HK-2 (cell line): ENCODE results near the gene UBE2O.

ENCODE experiments used
- DNase-seq: peaks from one replicate; pipeline ENCODE4 v3.0.0-alpha.2; 2018; ENCODE audit not compliant: unreplicated experiment

The UBE2O gene

DNA sequence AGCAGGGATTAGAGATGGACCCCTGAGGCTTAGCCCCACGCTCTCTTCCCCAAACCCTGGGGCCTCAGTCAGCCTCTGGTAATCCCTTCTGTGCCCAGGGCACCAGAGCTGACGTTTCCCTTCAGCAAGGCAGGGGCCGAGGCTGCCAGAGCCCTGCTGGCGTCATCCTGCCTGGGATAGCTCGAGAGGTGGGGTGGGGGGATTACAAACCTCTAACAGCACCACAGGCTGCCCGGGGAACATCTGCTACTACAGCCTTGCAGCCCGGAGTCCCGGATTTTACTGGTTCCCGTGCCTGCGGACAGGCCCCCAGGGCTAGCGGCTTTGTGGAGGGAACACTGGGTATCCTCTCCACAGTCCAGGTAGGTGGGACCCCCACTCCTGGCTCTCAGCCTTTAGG, 14.4 kb upstream of the UBE2O start, which contains the start of gene AANAT:
Gene AANAT, plus strand, starts transcription at position 238 of the 400 bp plus-strand sequence. CDS start 1,144 bp downstream, outside the sequence.
- DNase-seq = no peak

DNA sequence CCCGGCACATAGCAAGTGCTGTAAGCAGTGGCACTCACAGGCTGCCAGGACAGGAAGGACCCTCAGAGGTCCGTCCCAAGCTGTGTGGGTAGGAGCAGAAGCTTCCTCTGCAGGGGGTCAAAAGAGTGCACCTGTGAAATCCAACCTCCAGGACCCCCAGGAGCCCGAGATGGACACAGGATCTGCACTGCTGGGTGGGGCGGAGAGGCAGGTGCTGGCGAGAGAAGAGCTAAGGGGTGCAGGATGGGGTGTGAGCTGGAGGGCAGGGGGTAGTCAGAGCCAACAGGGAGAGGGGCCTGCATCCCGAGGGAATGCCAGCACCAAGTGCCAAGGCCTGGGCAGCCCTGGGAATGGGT, 13.8 kb upstream of the UBE2O start:
- no peak for DNase-seq

DNA sequence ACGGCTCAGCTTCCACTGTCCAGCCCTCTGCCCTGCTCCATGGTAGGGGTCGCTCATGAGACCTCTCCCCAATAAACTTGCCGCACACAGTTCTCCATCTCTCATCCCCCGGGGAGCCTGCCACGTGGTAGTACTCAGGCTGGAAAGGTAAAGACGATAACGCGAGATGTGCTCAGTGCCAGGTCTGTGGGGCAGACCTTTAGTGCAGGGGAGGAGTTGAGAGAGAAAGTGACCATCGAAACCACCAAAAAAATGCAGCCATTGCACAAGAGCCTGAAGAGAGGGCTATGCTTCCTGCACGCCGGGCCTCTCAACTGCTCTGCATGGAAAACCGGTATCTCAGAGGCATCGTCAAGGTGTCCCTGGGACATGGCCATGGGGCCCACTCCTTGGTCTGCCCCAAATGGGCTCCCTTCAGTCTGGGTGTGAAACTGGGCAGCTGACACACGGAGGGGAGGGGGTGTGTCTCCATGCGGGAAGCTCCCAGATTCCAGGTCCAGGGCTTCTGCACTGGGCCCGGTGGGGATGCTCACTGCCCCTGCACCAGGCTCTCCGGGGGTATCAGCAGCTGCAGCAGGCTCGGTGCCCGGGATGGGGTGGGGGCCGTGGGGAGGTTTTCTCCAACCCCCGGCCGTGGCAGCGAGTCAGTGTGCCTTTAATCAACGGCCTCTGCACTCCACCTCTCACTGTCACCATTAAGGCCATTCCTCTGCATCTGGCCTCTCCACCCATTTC, 9.8 kb upstream of the UBE2O start:
- no peak for DNase-seq

DNA sequence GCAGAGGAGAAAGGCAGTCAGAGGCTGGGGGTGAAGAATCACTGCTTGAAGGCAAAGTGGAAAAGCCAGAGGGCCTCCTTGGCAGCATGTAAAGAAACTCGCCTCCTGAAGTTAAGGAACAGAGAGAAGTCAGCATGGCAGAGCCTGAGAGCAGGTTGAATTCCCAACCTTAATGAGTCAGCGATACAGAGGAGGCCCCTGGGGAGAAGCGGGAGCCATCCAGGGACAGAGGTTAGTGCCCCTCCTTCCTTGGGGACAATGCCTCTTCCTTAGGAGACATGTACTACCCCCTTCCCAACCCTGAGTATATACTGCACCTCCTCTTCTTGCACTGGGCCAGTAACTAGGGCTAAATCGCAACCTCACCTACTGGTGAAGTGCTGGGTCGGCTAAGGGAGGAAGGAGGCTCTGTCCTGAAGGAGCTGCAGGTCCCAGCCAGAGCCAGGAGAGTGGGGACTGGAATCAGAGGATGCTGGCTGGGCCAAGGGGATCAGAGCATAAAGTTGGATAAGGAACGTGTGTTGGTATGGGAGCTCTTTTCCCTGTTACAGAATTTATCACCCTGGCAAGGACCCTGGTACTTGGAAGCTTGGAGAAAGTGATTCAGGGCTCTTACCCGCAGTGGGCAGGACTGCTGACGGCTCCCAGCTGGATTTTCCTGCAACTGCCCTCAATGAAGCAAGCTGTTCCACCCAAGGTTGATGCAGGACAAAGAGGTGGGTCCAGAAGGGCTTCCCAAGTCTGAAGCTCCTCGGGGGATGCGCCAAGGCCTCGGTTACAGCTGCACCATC, 9.0 kb upstream of the UBE2O start:
- no peak for DNase-seq

DNA sequence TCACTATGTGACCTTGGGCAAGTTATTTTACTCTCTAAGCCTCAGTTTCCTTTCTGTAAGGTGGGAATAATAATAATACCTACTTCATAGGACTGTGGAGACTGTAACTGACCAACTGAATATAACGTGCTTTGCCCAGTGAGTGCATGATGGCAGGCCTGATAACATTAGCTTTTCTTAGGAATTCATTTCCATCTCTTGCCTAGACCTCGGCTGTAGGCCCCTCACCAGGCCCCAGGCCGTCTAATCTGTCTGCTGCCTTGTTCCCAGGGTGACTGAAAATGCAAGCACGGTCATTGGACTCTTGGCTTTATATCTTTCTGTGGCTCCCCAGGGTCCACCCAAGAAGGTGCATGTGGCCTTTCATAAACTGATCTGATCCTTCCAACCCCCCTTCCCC, 6.7 kb upstream of the UBE2O start:
- DNase-seq = no peak

DNA sequence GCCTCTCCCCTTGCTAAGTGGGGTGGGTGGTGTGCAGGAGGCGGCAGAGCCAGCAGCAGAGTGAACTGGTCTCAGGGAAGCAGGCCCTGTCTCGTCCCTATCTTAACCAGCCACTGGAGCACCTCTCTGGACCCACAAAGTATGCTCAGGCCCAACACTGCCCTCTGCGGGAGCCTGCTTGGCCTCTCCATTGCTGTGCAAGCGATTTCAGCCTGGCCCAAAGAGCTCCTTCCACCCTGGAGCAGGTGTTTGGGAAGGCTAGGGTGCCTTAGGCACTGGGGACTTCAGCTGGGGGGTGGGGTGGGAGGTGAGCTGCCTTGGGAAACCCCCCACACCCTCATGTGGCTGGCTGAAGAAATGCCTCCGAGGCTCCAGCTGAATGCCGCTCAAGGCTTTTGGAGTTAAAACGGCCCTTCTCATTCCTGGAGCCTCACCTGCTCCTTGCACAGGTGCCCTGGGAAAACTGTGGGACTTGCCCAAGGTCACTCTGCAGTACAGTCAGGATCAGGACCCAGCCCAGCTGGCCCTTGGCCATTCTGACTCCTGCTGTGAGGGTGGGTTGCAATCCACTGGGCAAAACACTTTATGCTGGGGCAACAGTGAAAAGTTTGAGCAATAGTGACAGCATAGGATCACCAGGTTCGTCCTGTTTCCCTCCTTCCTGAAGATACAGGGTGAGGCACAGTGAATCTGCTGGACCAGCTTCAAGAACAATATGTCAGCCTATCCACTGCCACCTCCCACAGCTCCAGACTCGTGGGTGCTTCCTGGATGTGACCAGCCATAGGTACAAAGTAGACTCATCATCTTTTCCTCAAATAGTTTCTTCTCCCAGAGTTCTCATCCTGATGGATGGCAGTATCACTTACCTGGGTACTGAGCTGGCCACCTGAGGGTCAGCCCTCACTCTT, 5.9 kb upstream of the UBE2O start:
- DNase-seq = peak; percentile 54

DNA sequence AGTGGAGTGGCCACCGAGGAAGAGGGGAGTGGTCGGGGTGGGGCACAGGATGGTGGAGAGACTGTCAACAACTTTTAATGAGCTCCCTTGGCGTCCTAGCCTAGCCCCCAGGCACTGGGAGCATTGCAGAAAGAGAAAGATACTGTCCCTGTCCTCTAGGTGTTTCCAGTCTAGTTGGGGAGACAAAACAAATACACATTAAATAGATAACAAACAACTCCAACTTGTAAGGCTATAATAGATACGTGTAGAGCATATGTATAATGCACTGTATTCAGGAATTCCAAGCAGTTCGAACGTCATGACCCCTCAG, 435 bp upstream of the UBE2O start:
- no peak for DNase-seq

DNA sequence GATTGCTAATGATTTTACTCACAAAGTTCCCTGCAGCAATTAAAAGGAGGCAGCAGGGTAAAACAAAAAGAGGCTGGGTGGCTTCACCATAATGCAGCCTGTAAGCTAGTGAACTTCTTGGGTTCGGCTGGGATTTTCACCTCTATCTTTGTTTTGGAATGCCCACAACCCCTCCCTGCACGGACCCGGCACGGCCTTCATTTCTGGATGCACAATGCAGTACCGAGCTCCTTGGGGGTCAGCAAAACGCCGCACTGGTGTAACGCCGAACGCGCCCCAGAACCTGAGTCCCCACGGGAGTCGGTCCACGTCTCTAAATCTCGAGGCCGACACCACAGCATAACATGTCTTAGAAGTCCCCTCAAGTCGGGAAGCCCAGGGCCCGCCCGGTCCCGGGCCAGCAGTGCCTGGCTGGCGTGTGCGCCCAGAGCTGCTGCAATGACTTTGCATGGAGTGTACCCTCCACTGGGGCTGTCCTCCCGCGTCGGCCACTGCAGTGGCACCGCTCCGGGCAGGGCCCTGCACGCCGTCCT, 759 bp downstream of the UBE2O start:
- no peak for DNase-seq

DNA sequence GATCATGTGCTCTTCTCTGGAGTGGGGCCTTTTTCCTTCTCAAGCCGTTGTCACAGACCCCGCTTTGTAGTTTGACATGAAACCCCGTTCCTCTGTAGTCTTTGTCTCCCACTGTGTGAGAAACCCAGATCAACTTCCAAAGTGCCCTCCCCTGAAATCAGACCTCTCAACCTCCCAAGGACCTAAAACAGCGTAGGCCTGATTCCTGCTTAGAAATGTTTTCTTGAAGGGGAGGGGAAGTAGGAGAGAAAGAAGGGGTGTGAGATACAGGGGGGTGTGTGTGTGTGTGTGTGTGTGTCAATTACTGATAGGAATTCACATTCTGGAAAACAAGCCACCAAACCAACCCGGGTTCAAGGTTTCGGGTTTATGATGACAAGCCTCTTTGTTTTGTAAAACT, 1.4 kb downstream of the UBE2O start:
- DNase-seq = no peak

DNA sequence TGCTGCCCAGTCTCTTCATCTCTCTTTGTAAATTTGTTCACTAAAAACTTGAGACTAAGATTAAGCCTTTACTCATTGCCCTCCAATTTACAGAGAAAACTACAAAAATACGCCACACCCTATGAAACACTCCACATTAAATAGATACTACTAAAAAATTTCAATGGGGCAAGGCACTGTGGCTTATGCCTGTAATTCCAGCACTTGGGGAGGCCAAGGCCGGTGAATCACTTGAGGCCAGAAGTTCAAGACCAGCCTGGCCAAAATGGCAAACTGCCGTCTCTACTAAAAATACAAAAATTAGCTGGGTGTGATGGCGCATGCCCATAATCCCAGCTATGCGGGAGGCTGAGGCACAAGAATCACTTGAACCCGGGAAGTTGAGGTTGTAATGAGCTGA, 3.8 kb downstream of the UBE2O start:
- DNase-seq = no peak

DNA sequence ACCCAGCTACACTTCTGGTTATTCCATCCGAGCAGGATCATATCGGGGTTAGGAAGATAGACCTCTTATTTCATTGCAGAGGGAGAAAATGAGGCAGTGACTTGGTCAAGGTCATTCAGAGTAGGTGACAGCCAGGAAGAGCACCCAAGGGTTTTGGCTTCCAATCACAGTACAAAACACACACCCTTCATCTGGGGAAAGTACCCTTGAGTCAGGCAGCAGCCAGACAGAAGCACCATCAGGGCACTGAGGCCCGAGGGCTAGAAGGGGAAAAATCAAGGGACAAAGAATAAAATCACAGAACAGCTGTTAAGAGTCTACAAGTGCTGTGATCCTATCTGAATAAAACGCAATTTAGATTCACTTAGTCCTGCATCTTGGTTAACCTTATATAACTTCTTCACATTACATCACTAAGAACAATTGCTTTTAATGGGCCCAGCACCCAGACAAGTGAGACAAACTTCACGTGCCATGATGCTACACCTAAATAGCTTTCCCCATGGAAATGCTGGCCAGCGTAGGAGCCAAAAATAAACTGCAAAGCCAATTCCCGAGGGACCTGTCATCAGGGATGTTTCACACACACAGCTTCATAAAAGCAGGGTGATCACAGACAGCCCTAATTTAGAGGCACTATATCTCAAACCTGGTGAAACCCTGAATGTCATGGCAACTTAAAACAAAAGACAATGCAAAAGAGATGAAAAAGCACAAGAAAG, 4.9 kb downstream of the UBE2O start:
- no peak for DNase-seq

DNA sequence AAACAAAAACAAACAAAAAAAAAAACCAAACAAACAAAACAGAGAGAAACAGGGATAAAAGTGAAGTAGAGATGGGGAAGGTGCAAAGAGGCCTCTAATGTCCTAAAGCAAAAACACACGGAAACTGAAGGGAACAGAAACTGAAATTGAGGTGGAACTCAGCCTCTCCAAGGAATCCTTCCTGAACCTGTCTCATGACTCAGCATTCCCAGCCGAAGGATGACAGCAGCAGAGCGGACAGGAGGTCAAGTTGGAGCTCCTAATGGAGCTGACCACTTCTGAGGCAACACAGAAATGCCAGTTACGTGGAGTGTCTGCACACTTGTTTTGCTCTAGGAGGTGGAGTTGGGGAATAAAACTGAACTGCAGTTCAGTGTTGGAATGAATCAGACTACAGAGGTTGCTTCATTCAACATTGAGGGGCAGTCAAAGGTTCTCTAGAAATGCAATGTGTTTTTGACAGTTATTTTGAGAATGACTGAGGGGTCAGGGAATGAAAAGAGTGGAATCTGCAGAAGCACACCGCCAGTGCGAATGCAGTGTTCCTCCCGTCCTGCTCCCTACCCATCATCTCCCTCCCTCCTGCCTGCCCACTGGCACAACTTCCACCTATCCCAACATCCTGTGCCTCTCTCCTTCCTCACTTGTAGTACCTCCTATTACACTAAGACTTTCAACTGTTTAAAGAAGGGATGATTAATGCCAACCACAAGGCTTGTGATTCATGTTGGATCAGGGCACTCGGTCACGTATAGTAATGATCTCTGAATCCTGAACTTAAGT, 6.3 kb downstream of the UBE2O start:
- DNase-seq = peak; percentile 61

DNA sequence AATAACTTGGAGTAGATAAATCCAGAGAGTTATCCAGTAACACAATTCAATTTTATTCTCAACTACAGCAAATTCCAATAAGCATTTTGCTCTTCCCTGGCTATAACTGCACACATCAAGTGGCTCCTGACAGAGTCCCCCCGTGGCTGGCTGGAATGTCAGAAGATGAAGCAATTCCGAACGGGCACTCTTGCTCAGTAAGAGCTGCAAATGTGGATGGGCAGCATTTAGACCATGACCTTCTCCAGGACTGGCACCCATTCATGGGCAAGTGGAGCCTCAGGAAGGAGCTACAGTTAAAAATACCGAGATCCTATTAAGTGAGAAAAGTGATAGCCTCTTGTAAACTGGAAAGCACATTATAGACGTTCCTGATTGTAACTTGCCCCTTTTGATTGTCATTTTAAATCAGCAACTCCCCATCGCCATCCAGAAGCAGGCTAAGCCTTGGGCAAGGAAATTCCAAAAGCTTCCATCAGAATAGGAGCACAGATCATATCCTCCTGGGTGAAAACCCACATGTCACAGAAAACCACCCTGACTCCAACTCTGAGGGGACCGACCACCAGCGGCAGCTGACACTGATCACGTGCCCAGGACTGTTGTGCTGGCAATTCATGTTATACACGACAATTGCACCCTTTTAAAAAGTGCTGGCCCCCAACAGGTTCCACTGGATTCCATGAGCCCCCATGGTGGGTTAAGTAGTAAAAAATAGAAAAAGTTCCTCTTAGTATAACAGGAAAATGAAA, 7.1 kb downstream of the UBE2O start:
- no peak for DNase-seq

DNA sequence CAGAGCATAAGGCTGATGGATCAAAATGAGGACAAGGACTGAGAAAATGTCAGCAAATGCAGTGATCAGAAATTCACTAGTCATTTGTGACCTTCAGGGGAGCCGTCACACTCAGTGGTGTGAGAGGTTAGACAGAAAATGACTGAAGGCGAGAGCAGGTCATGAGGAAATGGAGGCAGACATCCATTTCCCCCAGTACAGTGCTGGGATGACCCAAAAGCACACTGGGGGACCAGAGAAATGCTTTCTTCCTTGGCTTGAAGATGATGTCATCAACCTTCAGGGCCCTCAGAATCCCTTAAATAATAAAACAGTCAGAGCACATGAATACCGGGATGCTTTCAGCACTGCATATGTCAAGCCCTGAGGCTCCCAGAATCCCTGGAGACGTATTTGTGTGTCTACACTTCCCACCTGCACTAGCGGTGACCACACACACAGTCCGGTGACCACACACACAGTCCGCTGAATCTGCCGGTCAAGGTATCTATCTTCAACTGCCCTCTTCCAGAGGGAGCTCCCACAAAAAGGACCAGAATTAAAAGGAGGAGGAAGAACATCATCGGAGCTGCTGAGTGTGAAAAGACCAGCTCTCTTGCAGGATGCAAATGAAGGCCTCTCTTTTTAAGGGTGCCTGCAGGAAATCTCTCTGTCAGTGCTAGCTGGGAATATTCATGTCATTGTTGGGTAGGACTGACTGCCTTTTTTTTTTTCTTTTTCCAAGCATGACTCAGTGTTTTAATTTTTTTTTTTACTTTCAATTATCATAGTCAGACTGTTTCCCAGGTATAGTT, 8.2 kb downstream of the UBE2O start:
- DNase-seq = no peak

DNA sequence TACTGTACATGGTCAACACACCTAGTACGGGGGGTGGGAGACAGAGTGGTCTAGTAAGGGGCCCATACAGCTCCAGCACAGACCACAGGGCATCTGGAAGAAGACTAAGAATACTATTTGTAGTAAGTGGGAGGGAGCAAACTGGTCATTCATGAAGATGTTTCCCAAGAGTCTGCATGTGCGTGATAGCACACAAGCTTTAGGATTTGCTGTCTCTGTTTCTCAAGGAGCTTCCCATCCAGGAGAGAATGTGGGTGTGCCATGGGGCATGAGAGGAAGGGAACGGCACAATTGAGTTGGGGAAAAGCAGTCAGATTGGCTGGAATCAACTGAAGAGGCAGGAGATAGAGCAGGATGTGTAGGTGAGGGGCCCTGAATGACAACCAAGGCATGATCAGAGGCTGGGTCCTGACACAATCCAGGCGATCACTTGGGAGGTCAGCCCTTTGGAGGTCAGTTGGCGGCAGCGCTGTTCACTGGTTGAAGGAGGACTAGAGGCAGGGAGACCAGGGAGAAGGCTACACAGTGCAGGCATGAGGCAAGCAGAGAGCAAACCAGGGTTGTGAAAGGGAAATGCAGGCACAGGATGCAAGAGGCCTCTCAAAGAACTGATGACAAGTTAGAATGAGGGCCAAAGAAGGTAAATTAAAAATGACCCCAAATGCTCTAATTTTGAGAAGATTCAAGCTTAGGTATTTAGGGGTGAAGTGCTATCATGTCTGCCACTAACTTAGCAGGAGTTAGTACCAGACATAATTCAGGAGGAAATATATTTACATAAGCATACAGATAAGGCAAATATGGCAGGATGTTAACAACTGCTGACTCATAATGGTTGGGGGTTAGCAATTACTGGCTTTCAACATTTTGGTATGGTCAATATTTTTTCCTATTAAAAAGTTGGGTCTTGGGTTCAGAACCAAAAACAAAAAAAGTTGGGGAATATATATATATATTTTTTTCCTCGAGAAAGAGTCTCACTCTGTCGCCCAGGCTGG, 10.3 kb downstream of the UBE2O start:
- DNase-seq = no peak

DNA sequence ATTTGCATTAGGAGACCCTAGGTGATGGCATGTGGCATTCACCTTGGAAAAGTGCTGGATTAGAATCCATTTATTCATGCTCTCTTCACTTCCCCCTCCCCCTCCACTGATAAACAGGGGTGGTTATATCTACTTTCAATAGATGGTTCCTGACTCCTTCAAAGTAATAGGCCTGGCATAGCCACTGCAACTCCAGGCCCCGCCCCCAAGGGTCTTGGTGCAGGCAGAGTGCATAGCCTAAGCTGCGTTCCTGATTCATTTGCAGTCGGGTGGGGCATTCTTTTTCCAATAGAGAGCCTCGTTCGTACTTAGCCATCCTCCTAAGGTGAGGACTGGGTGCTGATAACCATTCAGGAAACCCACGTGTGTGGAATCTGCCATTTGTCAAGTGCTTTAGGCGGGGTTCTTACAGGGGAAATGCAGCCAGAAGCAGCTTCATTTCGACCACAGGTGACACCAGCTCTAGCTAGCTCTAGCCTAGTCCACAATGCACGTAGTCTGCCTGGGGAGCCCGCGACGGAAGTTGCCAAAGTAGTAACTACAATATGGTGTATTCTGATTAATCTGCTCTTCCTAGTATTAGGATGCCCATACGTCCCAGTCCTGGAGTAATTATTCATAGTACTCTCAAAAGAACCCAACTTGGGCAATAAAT, 11.1 kb downstream of the UBE2O start:
- DNase-seq = no peak

DNA sequence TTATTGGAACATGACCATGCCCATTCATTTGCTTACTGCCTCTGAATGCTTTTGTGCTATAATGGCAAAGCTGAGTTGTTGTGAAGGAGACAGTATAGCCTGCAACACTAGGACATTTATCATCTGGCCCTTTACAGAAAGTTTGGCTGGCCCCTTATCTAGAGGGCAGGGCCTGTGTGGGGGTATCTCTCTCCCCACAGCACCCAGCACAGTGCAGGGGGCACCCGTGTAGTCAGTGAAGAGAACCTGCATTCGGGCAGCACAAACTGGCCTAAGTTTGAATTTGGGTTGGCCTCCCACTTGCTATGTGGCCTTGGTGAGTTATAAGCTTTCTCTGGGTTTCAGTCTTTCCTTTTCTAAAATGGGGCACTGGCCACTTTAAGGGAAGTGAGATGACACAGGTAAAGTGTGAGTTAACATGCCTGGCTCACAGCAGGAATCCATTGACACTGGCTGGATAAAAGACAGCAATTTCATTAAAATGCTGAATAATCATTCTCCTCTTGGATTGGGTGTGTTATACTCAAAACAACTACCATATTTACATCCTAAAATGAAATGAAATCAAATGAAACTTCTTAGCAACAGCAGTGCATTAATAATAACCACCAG, 12.1 kb downstream of the UBE2O start:
- no peak for DNase-seq
